WTC11 (cell line): ENCODE measurements around the gene MCEMP1. TPM values are rescaled to one million over a fixed set of nuclear protein-coding genes. Genes with fewer than 3 reads are reported as not detected.
A peak's percentile ranks its signal among the peaks of the same experiment; 100 is the strongest.

ENCODE experiments used
- ATAC-seq: fragments of 200-7000 bp; cut with Tn5 transposase; 2 replicates; pipeline ENCODE4 v1.10.0; 2021; ENCODE audit warnings: mild to moderate bottlenecking, moderate library complexity
- CTCF ChIA-PET: fragments of 300-600 bp; sonication (Branson Sonifier 250); formaldehyde crosslinking; loops from one replicate; lab custom pipeline; 2021; ENCODE audit warnings: antibody characterized with exemption; lab: Charles Lee
- POLR2A ChIA-PET: fragments of 350-600 bp; sonication (Branson Sonifier 250); formaldehyde crosslinking; loops from one replicate; lab custom pipeline; 2021; ENCODE audit warnings: antibody characterized with exemption; lab: Charles Lee
- DNase-seq: peaks from one replicate; pipeline ENCODE4 v3.0.0; 2021; ENCODE audit warnings: low spot score
- H3K27ac Mint-ChIP-seq: 2 replicates; pipeline ENCODE4 v1.8.0; 2021; ENCODE audit warnings: mixed read lengths
- H3K27me3 Mint-ChIP-seq: 2 replicates; pipeline ENCODE4 v1.8.0; 2021; ENCODE audit warnings: low read depth, mild to moderate bottlenecking, moderate library complexity, mixed read lengths
- H3K36me3 Mint-ChIP-seq: 2 replicates; pipeline ENCODE4 v1.8.0; 2021; ENCODE audit warnings: mixed read lengths
- H3K4me1 Mint-ChIP-seq: 2 replicates; pipeline ENCODE4 v1.8.0; 2022; ENCODE audit warnings: mixed read lengths
- H3K4me3 Mint-ChIP-seq: 2 replicates; pipeline ENCODE4 v1.8.0; 2021; ENCODE audit warnings: mild to moderate bottlenecking, moderate library complexity, mixed read lengths
- H3K9me3 Mint-ChIP-seq: 2 replicates; pipeline ENCODE4 v1.8.0; 2021; ENCODE audit warnings: mixed read lengths
- AFF4 ChIP-seq: sonication (generic); formaldehyde crosslinking; IDR thresholded peaks from 2 replicates; pipeline ENCODE4 v1.8.1; 2023; ENCODE audit warnings: mild to moderate bottlenecking, missing genetic modification reagents, borderline replicate concordance
- ESRRA ChIP-seq: sonication (generic); formaldehyde crosslinking; IDR thresholded peaks from 2 replicates; pipeline ENCODE4 v1.8.1; 2022; ENCODE audit warnings: mild to moderate bottlenecking, missing genetic modification reagents, borderline replicate concordance
- GRHL2 ChIP-seq: fragments of 250-450 bp; sonication (Bioruptor Pico); IDR thresholded peaks from 2 replicates; pipeline ENCODE4 v1.8.0; 2022; ENCODE audit warnings: mild to moderate bottlenecking, moderate library complexity; ENCODE audit not compliant: insufficient replicate concordance, severe bottlenecking
- GTF2I ChIP-seq: fragments of 250-450 bp; sonication (Bioruptor Pico); conservative IDR thresholded peaks from 2 replicates; pipeline ENCODE4 v1.4.0; 2021; ENCODE audit warnings: mild to moderate bottlenecking
- HMGXB4 ChIP-seq: sonication (generic); formaldehyde crosslinking; IDR thresholded peaks from 2 replicates; pipeline ENCODE4 v1.8.1; 2023; ENCODE audit warnings: mild to moderate bottlenecking, moderate library complexity, missing genetic modification reagents
- MAX ChIP-seq: sonication (generic); formaldehyde crosslinking; IDR thresholded peaks from 2 replicates; pipeline ENCODE4 v1.8.0; 2022; ENCODE audit warnings: mild to moderate bottlenecking, missing genetic modification reagents
- NFYB ChIP-seq: sonication (generic); formaldehyde crosslinking; conservative IDR thresholded peaks from 2 replicates; pipeline ENCODE4 v1.8.0; 2022; ENCODE audit warnings: low read depth, missing genetic modification reagents
- TEAD4 ChIP-seq: sonication (generic); formaldehyde crosslinking; IDR thresholded peaks from 2 replicates; pipeline ENCODE4 v1.8.0; 2022; ENCODE audit warnings: mild to moderate bottlenecking, missing genetic modification reagents
- ZMAT4 ChIP-seq: fragments of 250-450 bp; sonication (Bioruptor Pico); IDR thresholded peaks from 2 replicates; pipeline ENCODE4 v1.9.0; 2021; ENCODE audit warnings: mild to moderate bottlenecking
- ZNF121 ChIP-seq: sonication (generic); formaldehyde crosslinking; IDR thresholded peaks from 2 replicates; pipeline ENCODE4 v1.8.0; 2023; ENCODE audit warnings: missing genetic modification reagents
- ZNF219 ChIP-seq: sonication (generic); formaldehyde crosslinking; IDR thresholded peaks from 2 replicates; pipeline ENCODE4 v1.8.0; 2023; ENCODE audit warnings: missing genetic modification reagents, mild to moderate bottlenecking, borderline replicate concordance
- ZNF416 ChIP-seq: fragments of 250-450 bp; sonication (Bioruptor Pico); IDR thresholded peaks from 2 replicates; pipeline ENCODE4 v1.9.0; 2021; ENCODE audit warnings: mild to moderate bottlenecking, inconsistent platforms
- total RNA-seq: library from RNA; stranded (reverse); gene quantifications from 3 replicates; pipeline ENCODE4 v1.2.3, GENCODE V29; 2021
- TF ChIP-seq, protein P1 (sequence below): fragments of 200-600 bp; IDR thresholded peaks from 2 replicates; pipeline ENCODE4 v1.8.0; 2022; ENCODE audit warnings: antibody characterized with exemption
- TF ChIP-seq, protein P2 (sequence below): sonication (generic); formaldehyde crosslinking; IDR thresholded peaks from 2 replicates; pipeline ENCODE4 v1.8.0; 2022; ENCODE audit warnings: mild to moderate bottlenecking, missing genetic modification reagents

Gene MCEMP1
- total RNA-seq, 1 experiment from 2014 or later: not detected

DNA sequence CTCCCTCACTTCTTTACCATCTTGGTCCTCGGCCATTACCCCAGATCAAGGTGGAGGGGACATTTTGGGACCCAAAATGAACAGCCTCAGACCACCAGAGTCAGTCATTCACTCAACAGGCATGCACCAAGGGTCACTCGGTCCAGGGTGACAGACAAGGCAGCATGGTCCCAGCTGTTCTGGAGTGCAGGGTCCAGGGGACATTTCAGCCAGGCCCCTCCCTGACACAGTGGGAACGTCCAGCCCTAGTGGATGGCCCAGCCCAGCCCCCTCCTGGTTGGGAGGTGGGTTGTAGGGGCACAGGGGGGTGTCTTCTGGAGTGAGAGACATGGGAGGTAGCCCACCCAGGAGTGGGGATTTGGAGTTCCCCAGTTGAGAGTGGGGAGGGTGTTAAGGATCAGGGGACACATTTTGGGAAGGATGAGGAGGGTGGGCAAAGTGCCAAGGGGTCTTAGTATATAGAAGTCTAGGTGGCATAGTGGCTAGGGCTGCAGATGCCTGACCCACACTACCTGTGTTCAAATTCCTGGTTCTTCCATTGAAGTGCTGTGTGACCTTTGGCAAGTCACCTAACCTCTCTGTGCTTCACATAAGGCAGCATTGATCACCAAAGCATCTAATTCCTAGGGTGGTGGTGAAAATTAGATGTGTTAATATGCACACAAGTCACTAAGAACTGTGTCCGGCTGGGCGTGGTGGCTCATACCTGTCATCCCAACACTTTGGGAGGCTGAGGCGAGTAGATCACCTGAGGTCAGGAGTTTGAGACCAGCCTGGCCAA lies 27.6 kb downstream of the MCEMP1 start (continued):
- TF ChIP-seq, protein P1, sequence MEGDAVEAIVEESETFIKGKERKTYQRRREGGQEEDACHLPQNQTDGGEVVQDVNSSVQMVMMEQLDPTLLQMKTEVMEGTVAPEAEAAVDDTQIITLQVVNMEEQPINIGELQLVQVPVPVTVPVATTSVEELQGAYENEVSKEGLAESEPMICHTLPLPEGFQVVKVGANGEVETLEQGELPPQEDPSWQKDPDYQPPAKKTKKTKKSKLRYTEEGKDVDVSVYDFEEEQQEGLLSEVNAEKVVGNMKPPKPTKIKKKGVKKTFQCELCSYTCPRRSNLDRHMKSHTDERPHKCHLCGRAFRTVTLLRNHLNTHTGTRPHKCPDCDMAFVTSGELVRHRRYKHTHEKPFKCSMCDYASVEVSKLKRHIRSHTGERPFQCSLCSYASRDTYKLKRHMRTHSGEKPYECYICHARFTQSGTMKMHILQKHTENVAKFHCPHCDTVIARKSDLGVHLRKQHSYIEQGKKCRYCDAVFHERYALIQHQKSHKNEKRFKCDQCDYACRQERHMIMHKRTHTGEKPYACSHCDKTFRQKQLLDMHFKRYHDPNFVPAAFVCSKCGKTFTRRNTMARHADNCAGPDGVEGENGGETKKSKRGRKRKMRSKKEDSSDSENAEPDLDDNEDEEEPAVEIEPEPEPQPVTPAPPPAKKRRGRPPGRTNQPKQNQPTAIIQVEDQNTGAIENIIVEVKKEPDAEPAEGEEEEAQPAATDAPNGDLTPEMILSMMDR: no peak
- TF ChIP-seq, protein P2, sequence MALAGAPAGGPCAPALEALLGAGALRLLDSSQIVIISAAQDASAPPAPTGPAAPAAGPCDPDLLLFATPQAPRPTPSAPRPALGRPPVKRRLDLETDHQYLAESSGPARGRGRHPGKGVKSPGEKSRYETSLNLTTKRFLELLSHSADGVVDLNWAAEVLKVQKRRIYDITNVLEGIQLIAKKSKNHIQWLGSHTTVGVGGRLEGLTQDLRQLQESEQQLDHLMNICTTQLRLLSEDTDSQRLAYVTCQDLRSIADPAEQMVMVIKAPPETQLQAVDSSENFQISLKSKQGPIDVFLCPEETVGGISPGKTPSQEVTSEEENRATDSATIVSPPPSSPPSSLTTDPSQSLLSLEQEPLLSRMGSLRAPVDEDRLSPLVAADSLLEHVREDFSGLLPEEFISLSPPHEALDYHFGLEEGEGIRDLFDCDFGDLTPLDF (CRISPR knock-in tag): no peak

- TF ChIP-seq ZNF121 (peak; percentile 55), NFYB (CRISPR knock-in tag) (no peak), GTF2I (0 out of 2 replicates have a peak, but pooled peaks have one; percentile 33)
- H3K4me3 Mint-ChIP-seq: no peak overlapping the region
- ChIA-PET POLR2A (no interaction called here), CTCF (no interaction called here)
- no peaks in the 10 kb centered on the region for H3K36me3 Mint-ChIP-seq
- no peak overlapping the region for H3K27ac Mint-ChIP-seq
- ATAC-seq (no peak), DNase-seq (no peak)
- H3K27me3 Mint-ChIP-seq: no peaks in the 10 kb centered on the region; the same call in 1 of the 2 replicates
- H3K9me3 Mint-ChIP-seq: no peaks in the 10 kb centered on the region
- no peaks in the 10 kb centered on the region for H3K4me1 Mint-ChIP-seq
Measured at GRCh38 chr19:7705387-7706187, 28.7 kb downstream of the MCEMP1 start.

GRCh38 chr19:7706188-7706954 lies 29.5 kb downstream of the MCEMP1 start:
- Mint-ChIP-seq H3K36me3 (no peaks in the 10 kb centered on the region), H3K9me3 (no peaks in the 10 kb centered on the region), H3K27ac (no peak overlapping the region; the same call in 1 of the 2 replicates), H3K4me1 (no peaks in the 10 kb centered on the region), H3K4me3 (no peak overlapping the region), H3K27me3 (no peaks in the 10 kb centered on the region; the same call in 1 of the 2 replicates)
- ATAC-seq (no peak), DNase-seq (no peak)
- ChIA-PET CTCF (interaction anchor here (0.7 kb wide), 1 partner anchor 138 kb away, joined by 3 read pairs; no protein-coding TSS in a partner anchor), POLR2A (no interaction called here)
- TF ChIP-seq ZNF416 (CRISPR knock-in tag) (no peak), AFF4 (CRISPR knock-in tag) (no peak), GRHL2 (no peak), ZNF219 (CRISPR knock-in tag) (no peak), MAX (no peak), ZMAT4 (no peak), ESRRA (CRISPR knock-in tag) (no peak), TEAD4 (no peak), HMGXB4 (CRISPR knock-in tag) (no peak)
